H9 (cell line): ENCODE results near the gene HTRA3. TPM values are rescaled to one million over a fixed set of nuclear protein-coding genes. Genes with fewer than 3 reads are reported as not detected.

Source experiments
- DNase-seq: peaks from one replicate; pipeline ENCODE4 v3.0.0-alpha.2; 2017
- H2AFZ ChIP-seq: one replicate; pipeline ENCODE4 v1.6.1; 2013; ENCODE audit warnings: mild to moderate bottlenecking, low read length, control low read depth, moderate library complexity
- H2AK5ac ChIP-seq: 2 replicates; pipeline ENCODE4 v1.6.1; 2013; ENCODE audit warnings: low read length, control low read depth, mixed read lengths; ENCODE audit not compliant: insufficient read length
- H2BK120ac ChIP-seq: one replicate; pipeline ENCODE4 v1.6.1; 2013; ENCODE audit warnings: low read depth, mild to moderate bottlenecking, low read length, control low read depth, inconsistent platforms; ENCODE audit not compliant: poor library complexity, severe bottlenecking
- H2BK12ac ChIP-seq: 2 replicates; pipeline ENCODE4 v1.6.1; 2013; ENCODE audit warnings: low read length, control low read depth, mixed read lengths, low read depth; ENCODE audit not compliant: insufficient read length
- H2BK15ac ChIP-seq: 2 replicates; pipeline ENCODE4 v1.6.1; 2013; ENCODE audit warnings: low read depth, low read length, control low read depth
- H2BK20ac ChIP-seq: one replicate; pipeline ENCODE4 v1.6.1; 2013; ENCODE audit warnings: low read depth, mild to moderate bottlenecking, low read length, control low read depth, inconsistent platforms; ENCODE audit not compliant: poor library complexity, severe bottlenecking
- H2BK5ac ChIP-seq: 2 replicates; pipeline ENCODE4 v1.6.1; 2013; ENCODE audit warnings: low read length, control low read depth, mixed read lengths; ENCODE audit not compliant: insufficient read length
- H3K14ac ChIP-seq: 2 replicates; pipeline ENCODE4 v1.6.1; 2013; ENCODE audit warnings: low read length, control low read depth; ENCODE audit not compliant: insufficient read depth
- H3K18ac ChIP-seq: 2 replicates; pipeline ENCODE4 v1.6.1; 2013; ENCODE audit warnings: low read depth, mild to moderate bottlenecking, mixed read lengths, low read length, control low read depth; ENCODE audit not compliant: insufficient read length
- H3K23ac ChIP-seq: 2 replicates; pipeline ENCODE4 v1.6.1; 2013; ENCODE audit warnings: low read length, control low read depth, mixed read lengths, low read depth; ENCODE audit not compliant: insufficient read length
- H3K23me2 ChIP-seq: 2 replicates; pipeline ENCODE4 v1.6.1; 2013; ENCODE audit warnings: low read depth, mild to moderate bottlenecking, mixed read lengths, low read length, control low read depth; ENCODE audit not compliant: insufficient read length, poor library complexity, severe bottlenecking
- H3K27ac ChIP-seq: 2 replicates; pipeline ENCODE4 v1.5.1; 2013; ENCODE audit warnings: low read length, control low read depth, mixed read lengths, low read depth; ENCODE audit not compliant: insufficient read length
- H3K27me3 ChIP-seq: 2 replicates; pipeline ENCODE4 v1.6.1; 2013; ENCODE audit warnings: low read length, control low read depth, inconsistent platforms; ENCODE audit not compliant: insufficient read depth
- H3K4ac ChIP-seq: 2 replicates; pipeline ENCODE4 v1.6.1; 2013; ENCODE audit warnings: low read depth, mild to moderate bottlenecking, control low read depth, inconsistent platforms, low read length, moderate library complexity
- H3K4me1 ChIP-seq: 2 replicates; pipeline ENCODE4 v1.6.1; 2013; ENCODE audit warnings: low read length, control low read depth, inconsistent platforms; ENCODE audit not compliant: insufficient read depth
- H3K4me2 ChIP-seq: 2 replicates; pipeline ENCODE4 v1.6.1; 2013; ENCODE audit warnings: low read length, control low read depth, mixed read lengths; ENCODE audit not compliant: insufficient read length, insufficient read depth
- H3K56ac ChIP-seq: 2 replicates; pipeline ENCODE4 v1.6.1; 2013; ENCODE audit warnings: low read depth, mild to moderate bottlenecking, mixed read lengths, low read length, control low read depth; ENCODE audit not compliant: insufficient read length
- H3K79me1 ChIP-seq: 2 replicates; pipeline ENCODE4 v1.6.1; 2013; ENCODE audit warnings: low read depth, mild to moderate bottlenecking, moderate library complexity, low read length, control low read depth, inconsistent platforms; ENCODE audit not compliant: insufficient read depth, poor library complexity, severe bottlenecking
- H3K79me2 ChIP-seq: 2 replicates; pipeline ENCODE4 v1.6.1; 2013; ENCODE audit warnings: low read length, control low read depth, inconsistent platforms; ENCODE audit not compliant: insufficient read depth
- H3K9ac ChIP-seq: 2 replicates; pipeline ENCODE4 v1.6.1; 2013; ENCODE audit warnings: low read length, control low read depth, mixed read lengths; ENCODE audit not compliant: insufficient read length; ENCODE audit errors: extremely low read depth
- H3K9me3 ChIP-seq: one replicate; pipeline ENCODE4 v1.6.1; 2013; ENCODE audit warnings: low read depth, low read length, inconsistent platforms; ENCODE audit not compliant: control insufficient read depth
- H3T11ph ChIP-seq: one replicate; pipeline ENCODE4 v1.6.1; 2013; ENCODE audit warnings: mild to moderate bottlenecking, low read length, control low read depth, inconsistent platforms
- H4K20me1 ChIP-seq: one replicate; pipeline ENCODE4 v1.6.1; 2013; ENCODE audit not compliant: control insufficient read depth, insufficient read length, insufficient read depth
- H4K5ac ChIP-seq: 2 replicates; pipeline ENCODE4 v1.6.1; 2013; ENCODE audit warnings: low read depth, mild to moderate bottlenecking, mixed read lengths, low read length, control low read depth; ENCODE audit not compliant: insufficient read length
- H4K8ac ChIP-seq: replicated peaks from 2 replicates; pipeline ENCODE4 v1.6.1; 2013; ENCODE audit warnings: low read length, control low read depth, mixed read lengths, low read depth; ENCODE audit not compliant: insufficient read length
- H4K91ac ChIP-seq: 2 replicates; pipeline ENCODE4 v1.6.1; 2013; ENCODE audit warnings: low read depth, mild to moderate bottlenecking, moderate library complexity, mixed read lengths, low read length, control low read depth; ENCODE audit not compliant: insufficient read length
- H3K27ac Mint-ChIP-seq, 3 experiments: 2 replicates in 2 of 3; 3 replicates in 1 of 3; pipeline ENCODE4 v1.8.0; 2020 to 2021; ENCODE audit warnings: mixed read lengths in 3 of 3, mild to moderate bottlenecking in 1 of 3, moderate library complexity in 1 of 3
- H3K27me3 Mint-ChIP-seq: 2 replicates; pipeline ENCODE4 v1.8.0; 2021; ENCODE audit warnings: low read depth, mild to moderate bottlenecking, moderate library complexity, mixed read lengths
- H3K36me3 Mint-ChIP-seq, 3 experiments: 2 replicates in 2 of 3; 3 replicates in 1 of 3; pipeline ENCODE4 v1.8.0; 2020 to 2021; ENCODE audit warnings: low read depth in 3 of 3, mixed read lengths in 3 of 3; ENCODE audit not compliant: insufficient read depth in 1 of 3
- H3K4me1 Mint-ChIP-seq, 2 experiments: 2 replicates each; pipeline ENCODE4 v1.8.0; 2020; ENCODE audit warnings: mixed read lengths in 2 of 2
- H3K4me3 Mint-ChIP-seq, 2 experiments: 2 replicates in 1 of 2; 3 replicates in 1 of 2; pipeline ENCODE4 v1.8.0; 2020 to 2021; ENCODE audit warnings: mild to moderate bottlenecking in 2 of 2, mixed read lengths in 2 of 2, moderate library complexity in 1 of 2
- H3K9me3 Mint-ChIP-seq, 2 experiments: 2 replicates in 1 of 2; 3 replicates in 1 of 2; pipeline ENCODE4 v1.8.0; 2020; ENCODE audit warnings: mild to moderate bottlenecking in 2 of 2, mixed read lengths in 2 of 2, moderate library complexity in 1 of 2
- CTCF ChIP-seq: fragments of 200-600 bp; sonication (generic); conservative IDR thresholded peaks from 3 replicates; pipeline ENCODE4 v1.8.0; 2021; ENCODE audit warnings: antibody characterized with exemption, mild to moderate bottlenecking
- WGBS: extraction: QIAGEN DNeasy Blood & Tissue Kit; methylation state at CpG from one replicate; pipeline ENCODE4 v1.1.7; 2013; ENCODE audit warnings: missing lambda C conversion rate, low lambda C conversion rate, mixed read lengths; ENCODE audit not compliant: insufficient read length; ENCODE audit errors: extremely low coverage; 5-methylcytosine and 5-hydroxymethylcytosine counted together
- total RNA-seq: library from RNA; stranded (reverse); gene quantifications from 2 replicates; pipeline ENCODE4 v1.2.1, GENCODE V29; 2021

The HTRA3 gene
- total RNA-seq, 1 experiment from 2014 or later: 3.0 TPM

GRCh38 chr4:8294775-8295174, 25.2 kb downstream of the HTRA3 start:
- no peak overlapping the region for H4K5ac ChIP-seq
- no peak overlapping the region for H3K14ac ChIP-seq
- no peak overlapping the region for H3K4ac ChIP-seq
- no peak overlapping the region for H3K18ac ChIP-seq
- no peak overlapping the region for H3T11ph ChIP-seq
- Mint-ChIP-seq H3K27me3 (no peaks in the 10 kb centered on the region; the same call in none of the 2 replicates), H3K27ac (no peak overlapping the region), H3K9me3 (peaks cover 5 to 6% of the 10 kb centered on the region in 2 experiments; a peak in 3 of 5 replicates), H3K4me1 (no peaks in the 10 kb centered on the region), H3K4me3 (no peak overlapping the region), H3K36me3 (peaks cover 4 to 7% (median 4%) of the 10 kb centered on the region in 3 experiments; a peak in 5 of 7 replicates)
- no peak overlapping the region for H2BK5ac ChIP-seq
- H3K27ac ChIP-seq: no peak overlapping the region
- no peaks in the 10 kb centered on the region for H3K79me2 ChIP-seq
- no peak overlapping the region for H3K23ac ChIP-seq
- H2BK12ac ChIP-seq: no peak overlapping the region
- no peak overlapping the region for H2AFZ ChIP-seq
- H3K27me3 ChIP-seq: no peaks in the 10 kb centered on the region
- H2BK15ac ChIP-seq: no peak overlapping the region
- H3K23me2 ChIP-seq: no peaks in the 10 kb centered on the region
- H2BK20ac ChIP-seq: no peak overlapping the region
- H4K20me1 ChIP-seq: no peaks in the 10 kb centered on the region
- no peak overlapping the region for H2AK5ac ChIP-seq
- 100% methylated on average over 1 of the region's 2 CpGs for WGBS
- H3K4me1 ChIP-seq: no peaks in the 10 kb centered on the region
- no peak overlapping the region for H4K8ac ChIP-seq
- H3K4me2 ChIP-seq: no peak overlapping the region
- no peak for DNase-seq
- H3K79me1 ChIP-seq: no peaks in the 10 kb centered on the region
- no peak overlapping the region for H3K9ac ChIP-seq
- no peaks in the 10 kb centered on the region for H3K9me3 ChIP-seq
- TF ChIP-seq CTCF: no peak
- H3K56ac ChIP-seq: no peak overlapping the region
- no peak overlapping the region for H4K91ac ChIP-seq
- no peak overlapping the region for H2BK120ac ChIP-seq
